SK-N-SH (cell line): ENCODE data around the gene KLHDC7B. TPM values are rescaled to one million over a fixed set of nuclear protein-coding genes. Genes with fewer than 3 reads are reported as not detected.

Experiments used
- CTCF ChIA-PET: fragments of 300-600, 350-600 bp; formaldehyde crosslinking; extraction: SDS; loops from one replicate; lab custom pipeline; 2021; lab: Yijun Ruan, JAX
- POLR2A ChIA-PET: fragments of 350-600 bp; sonication (Branson Sonifier 250); formaldehyde crosslinking; extraction: SDS; loops from one replicate; lab custom pipeline; 2020; ENCODE audit warnings: antibody characterized with exemption, inconsistent platforms; lab: Yijun Ruan, JAX
- DNase-seq: peaks from one replicate; pipeline ENCODE4 v3.0.0; 2012
- H2AFZ ChIP-seq: fragments of 200-600 bp; sonication (generic); 2 replicates; pipeline ENCODE4 v1.8.1; 2016; ENCODE audit warnings: antibody characterized with exemption, mild to moderate bottlenecking, low read depth
- H3F3A ChIP-seq: fragments of 200-600 bp; sonication (generic); replicated peaks from 2 replicates; pipeline ENCODE3; 2016; ENCODE audit warnings: antibody characterized with exemption, mild to moderate bottlenecking; ENCODE audit not compliant: insufficient read depth
- H3K27ac ChIP-seq, 2 experiments: fragments of 200-500 bp in 1 of 2; fragments of 200-600 bp in 1 of 2; sonication (Bioruptor generic) in 1 of 2; sonication (generic), shearing (Covaris generic) in 1 of 2; 2 replicates each; pipeline versions ENCODE4 v1.5.1 to v1.6.1; 2014 to 2016; ENCODE audit warnings: low read depth in 2 of 2, inconsistent platforms in 1 of 2, low read length in 1 of 2, mild to moderate bottlenecking in 1 of 2, mixed read lengths in 1 of 2
- H3K27me3 ChIP-seq: fragments of 200-600 bp; sonication (generic), shearing (Covaris generic); 2 replicates; pipeline ENCODE4 v1.6.1; 2016; ENCODE audit warnings: mixed run types; ENCODE audit not compliant: insufficient read depth
- H3K36me3 ChIP-seq, 2 experiments: fragments of 200-500 bp in 1 of 2; fragments of 200-600 bp in 1 of 2; sonication (Bioruptor generic) in 1 of 2; sonication (generic) in 1 of 2; replicated peaks in 1 of 2; 2 replicates each; pipeline versions ENCODE3 to v1.5.1; 2014 to 2016; ENCODE audit warnings: low read length in 1 of 2, mild to moderate bottlenecking in 1 of 2; ENCODE audit not compliant: insufficient read depth in 2 of 2, control insufficient read depth in 1 of 2
- H3K4me1 ChIP-seq, 2 experiments: fragments of 200-500 bp in 1 of 2; fragments of 200-600 bp in 1 of 2; sonication (Bioruptor generic) in 1 of 2; sonication (generic), shearing (Covaris generic) in 1 of 2; 2 replicates each; pipeline versions ENCODE4 v1.5.1 to v1.6.1; 2014 to 2016; ENCODE audit warnings: low read depth in 1 of 2, low read length in 1 of 2, mixed run types in 1 of 2; ENCODE audit not compliant: insufficient read depth in 2 of 2, control insufficient read depth in 1 of 2
- H3K4me2 ChIP-seq: fragments of 200-600 bp; sonication (generic), shearing (Covaris generic); 2 replicates; pipeline ENCODE4 v1.6.1; 2017; ENCODE audit warnings: mixed run types
- H3K4me3 ChIP-seq, 2 experiments: fragments of 200-500 bp in 1 of 2; fragments of 200-600 bp in 1 of 2; sonication (Bioruptor generic) in 1 of 2; sonication (generic), shearing (Covaris generic) in 1 of 2; 2 replicates each; pipeline versions ENCODE4 v1.5.1 to v1.8.1; 2014 to 2016; ENCODE audit warnings: low read depth in 2 of 2, inconsistent platforms in 1 of 2, low read length in 1 of 2, mild to moderate bottlenecking in 1 of 2, mixed read lengths in 1 of 2, moderate library complexity in 1 of 2
- H3K79me2 ChIP-seq: fragments of 200-600 bp; sonication (generic); 2 replicates; pipeline ENCODE4 v1.8.1; 2017; ENCODE audit warnings: mild to moderate bottlenecking; ENCODE audit not compliant: insufficient read depth
- H3K9ac ChIP-seq: fragments of 200-600 bp; sonication (generic); 2 replicates; pipeline ENCODE4 v1.6.1; 2017; ENCODE audit warnings: mixed run types
- H3K9me2 ChIP-seq: fragments of 200-600 bp; sonication (generic); 2 replicates; pipeline ENCODE4 v1.6.1; 2017; ENCODE audit warnings: mixed run types
- H3K9me3 ChIP-seq: fragments of 200-600 bp; sonication (generic); 2 replicates; pipeline ENCODE4 v1.6.1; 2017; ENCODE audit warnings: mixed run types, mild to moderate bottlenecking, moderate library complexity
- H4K20me1 ChIP-seq: fragments of 200-600 bp; sonication (generic); 2 replicates; pipeline ENCODE4 v1.6.1; 2017; ENCODE audit warnings: mild to moderate bottlenecking, mixed run types; ENCODE audit not compliant: insufficient read depth
- CHD2 ChIP-seq: fragments of 150-350 bp; IDR thresholded peaks from 2 replicates; pipeline ENCODE4 v1.6.1; 2018; ENCODE audit warnings: low read length; ENCODE audit not compliant: partially characterized antibody
- FOSL2 ChIP-seq: IDR thresholded peaks from 2 replicates; pipeline ENCODE4 v1.4.0; 2012; ENCODE audit warnings: low read depth, mild to moderate bottlenecking, moderate library complexity, borderline replicate concordance
- FOXM1 ChIP-seq: IDR thresholded peaks from 2 replicates; pipeline ENCODE4 v1.4.0; 2012; ENCODE audit warnings: low read depth, mild to moderate bottlenecking
- GABPA ChIP-seq: IDR thresholded peaks from 2 replicates; pipeline ENCODE4 v1.4.0; 2012; ENCODE audit warnings: low read depth, mild to moderate bottlenecking
- GATA2 ChIP-seq: sonication (generic); formaldehyde crosslinking; IDR thresholded peaks from 2 replicates; pipeline ENCODE4 v1.5.0; 2020; ENCODE audit warnings: mild to moderate bottlenecking, missing genetic modification reagents
- IRF3 ChIP-seq: fragments of 150-350 bp; IDR thresholded peaks from 2 replicates; pipeline ENCODE4 v1.6.1; 2016; ENCODE audit warnings: mild to moderate bottlenecking, low read depth, low read length
- JUND ChIP-seq: IDR thresholded peaks from 2 replicates; pipeline ENCODE4 v1.4.0; 2012
- MAX ChIP-seq: IDR thresholded peaks from 2 replicates; pipeline ENCODE4 v1.4.0; 2012; ENCODE audit warnings: low read depth
- NRF1 ChIP-seq: IDR thresholded peaks from 2 replicates; pipeline ENCODE4 v1.6.1; 2012; ENCODE audit warnings: low read depth, mild to moderate bottlenecking, low read length
- POLR2AphosphoS5 ChIP-seq: IDR thresholded peaks from 2 replicates; pipeline ENCODE4 v1.6.1; 2012; ENCODE audit warnings: low read depth, low read length
- RAD21 ChIP-seq: IDR thresholded peaks from 2 replicates; pipeline ENCODE4 v1.6.1; 2012; ENCODE audit warnings: mild to moderate bottlenecking, low read length
- RCOR1 ChIP-seq: fragments of 150-350 bp; IDR thresholded peaks from 2 replicates; pipeline ENCODE4 v1.6.1; 2017; ENCODE audit warnings: antibody characterized with exemption, low read length
- RFX5 ChIP-seq: IDR thresholded peaks from 2 replicates; pipeline ENCODE4 v1.6.1; 2012; ENCODE audit warnings: mild to moderate bottlenecking, improper control_type of control experiment, low read length
- RXRA ChIP-seq: IDR thresholded peaks from 2 replicates; pipeline ENCODE4 v1.4.0; 2012; ENCODE audit warnings: low read depth, mild to moderate bottlenecking, borderline replicate concordance
- SIN3A ChIP-seq: IDR thresholded peaks from 2 replicates; pipeline ENCODE4 v1.6.1; 2012; ENCODE audit warnings: low read depth, mild to moderate bottlenecking, low read length, moderate library complexity, borderline replicate concordance
- TCF12 ChIP-seq: IDR thresholded peaks from 2 replicates; pipeline ENCODE4 v1.4.0; 2012
- USF1 ChIP-seq: IDR thresholded peaks from 2 replicates; pipeline ENCODE4 v1.4.0; 2012; ENCODE audit warnings: low read depth, borderline replicate concordance
- USF2 ChIP-seq: fragments of 150-350 bp; IDR thresholded peaks from 2 replicates; pipeline ENCODE4 v1.6.1; 2017; ENCODE audit warnings: antibody characterized with exemption, low read length, low read depth, borderline replicate concordance
- ZBTB33 ChIP-seq: IDR thresholded peaks from 2 replicates; pipeline ENCODE4 v1.4.0; 2012; ENCODE audit warnings: low read depth, borderline replicate concordance
- WGBS: methylation state at CpG from one replicate; pipeline ENCODE4 v1.1.6; 2017; ENCODE audit warnings: low lambda C conversion rate; 5-methylcytosine and 5-hydroxymethylcytosine counted together
- polyA plus RNA-seq, 3 experiments: library from polyadenylated mRNA; depleted of rRNA; stranded (reverse); fragments of >200 nt; gene quantifications; 2 replicates each; pipeline ENCODE4 v1.2.3, GENCODE V29; 2012

The KLHDC7B gene
- polyA plus RNA-seq, 1 of the 3 experiments (the other 2 are of a cell fraction), result 0.07 TPM

- H3F3A ChIP-seq, result no peaks in the 10 kb centered on the region
- POLR2A ChIA-PET, result interaction anchor here (0.6 kb wide), 1 partner anchor 270 kb away, joined by 3 read pairs; no protein-coding TSS in a partner anchor
- WGBS, result 94% methylated on average over 3 of the region's 3 CpGs
Observed at GRCh38 chr22:50585238-50585637, 39.5 kb downstream of the KLHDC7B start.

More at GRCh38 chr22:50585238-50585637, 39.5 kb downstream of the KLHDC7B start:
- Histone ChIP-seq H2AFZ (no peak overlapping the region), H3K4me1 (peaks cover 0 to 14% of the 10 kb centered on the region in 2 experiments; a peak in 1 of 4 replicates), H3K36me3 (peaks cover 0 to 1% of the 10 kb centered on the region in 2 experiments), H3K9ac (no peak overlapping the region), H3K9me2 (no peaks in the 10 kb centered on the region), H3K4me3 (no peak overlapping the region), H3K27ac (no peak overlapping the region), H3K4me2 (no peak overlapping the region), H3K27me3 (no peaks in the 10 kb centered on the region), H3K9me3 (no peaks in the 10 kb centered on the region), H3K79me2 (peaks cover 24% of the 10 kb centered on the region; the same call in 1 of the 2 replicates), H4K20me1 (no peaks in the 10 kb centered on the region)
- no peak for DNase-seq
- CTCF ChIA-PET, result interaction anchor here (0.7 to 1.1 kb wide), 3 partner anchors 35 to 259 kb away, joined by 3 to 4 read pairs (median 3); no protein-coding TSS in a partner anchor
- no peak for TF ChIP-seq GATA2 (CRISPR knock-in tag)
- TF ChIP-seq GABPA, result no peak
- no peak for TF ChIP-seq FOSL2
- no peak for TF ChIP-seq NRF1
- TF ChIP-seq FOXM1, result no peak
- TF ChIP-seq IRF3, result no peak
- no peak for TF ChIP-seq POLR2AphosphoS5
- no peak for TF ChIP-seq USF1
- TF ChIP-seq TCF12, result no peak
- TF ChIP-seq RFX5, result no peak
- no peak for TF ChIP-seq CHD2
- no peak for TF ChIP-seq RAD21
- TF ChIP-seq RCOR1, result no peak
- no peak for TF ChIP-seq USF2
- TF ChIP-seq MAX, result no peak
- no peak for TF ChIP-seq SIN3A
- no peak for TF ChIP-seq RXRA
- no peak for TF ChIP-seq JUND
- no peak for TF ChIP-seq ZBTB33
